Mesenchymal stem cell (in vitro differentiated cells and primary cell): ENCODE results near the gene TEX36.

ENCODE experiments used
- DNase-seq: peaks from one replicate; pipeline ENCODE4 v3.0.0-alpha.2; 2013
- H2AFZ ChIP-seq: one replicate; pipeline ENCODE4 v1.6.1; 2013; ENCODE audit warnings: low read depth, mild to moderate bottlenecking, control low read depth, inconsistent platforms, low read length, moderate library complexity
- H2AK5ac ChIP-seq: 2 replicates; pipeline ENCODE4 v1.6.1; 2013; ENCODE audit warnings: low read length, moderate library complexity, mild to moderate bottlenecking, inconsistent platforms; ENCODE audit not compliant: severe bottlenecking
- H2BK120ac ChIP-seq: one replicate; pipeline ENCODE4 v1.6.1; 2013; ENCODE audit warnings: low read depth, mild to moderate bottlenecking, inconsistent platforms, low read length, moderate library complexity
- H2BK12ac ChIP-seq, 2 experiments: one replicate each; pipeline ENCODE4 v1.6.1; 2013; ENCODE audit warnings: inconsistent platforms in 2 of 2, low read length in 2 of 2, mild to moderate bottlenecking in 2 of 2, moderate library complexity in 2 of 2, control low read depth in 1 of 2
- H2BK15ac ChIP-seq: one replicate; pipeline ENCODE4 v1.6.1; 2013; ENCODE audit warnings: mild to moderate bottlenecking, low read depth, inconsistent platforms; ENCODE audit not compliant: poor library complexity, severe bottlenecking
- H2BK5ac ChIP-seq: 2 replicates; pipeline ENCODE4 v1.6.1; 2013; ENCODE audit warnings: low read depth, mild to moderate bottlenecking, low read length, control low read depth, inconsistent platforms; ENCODE audit not compliant: poor library complexity, severe bottlenecking
- H3K14ac ChIP-seq, 2 experiments: one replicate each; pipeline ENCODE4 v1.6.1; 2013; ENCODE audit warnings: inconsistent platforms in 2 of 2, low read length in 2 of 2, control low read depth in 1 of 2, mild to moderate bottlenecking in 1 of 2, moderate library complexity in 1 of 2
- H3K18ac ChIP-seq, 2 experiments: one replicate each; pipeline ENCODE4 v1.6.1; 2013; ENCODE audit warnings: inconsistent platforms in 2 of 2, low read length in 2 of 2, control low read depth in 1 of 2, low read depth in 1 of 2, mild to moderate bottlenecking in 1 of 2
- H3K23ac ChIP-seq, 2 experiments: one replicate each; pipeline ENCODE4 v1.6.1; 2013; ENCODE audit warnings: inconsistent platforms in 2 of 2, low read length in 2 of 2, mild to moderate bottlenecking in 2 of 2, moderate library complexity in 2 of 2, control low read depth in 1 of 2
- H3K27ac ChIP-seq: 2 replicates; pipeline ENCODE4 v1.5.1; 2013; ENCODE audit warnings: mild to moderate bottlenecking, moderate library complexity, low read length, control low read depth, inconsistent platforms; ENCODE audit not compliant: poor library complexity, severe bottlenecking
- H3K27me3 ChIP-seq, 2 experiments: 2 replicates each; pipeline versions ENCODE4 v1.6.1 to v1.7.0; 2013; ENCODE audit warnings: low read length in 2 of 2, mild to moderate bottlenecking in 2 of 2, moderate library complexity in 2 of 2, control low read depth in 1 of 2, inconsistent platforms in 1 of 2; ENCODE audit not compliant: control insufficient read depth in 1 of 2, insufficient read depth in 1 of 2
- H3K36me3 ChIP-seq, 2 experiments: 2 replicates each; pipeline versions ENCODE4 v1.6.1 to v1.7.0; 2013; ENCODE audit warnings: low read length in 2 of 2, control low read depth in 1 of 2, inconsistent platforms in 1 of 2, low read depth in 1 of 2, mild to moderate bottlenecking in 1 of 2; ENCODE audit not compliant: insufficient read depth in 2 of 2, control insufficient read depth in 1 of 2
- H3K4ac ChIP-seq, 2 experiments: one replicate each; pipeline ENCODE4 v1.6.1; 2013; ENCODE audit warnings: inconsistent platforms in 2 of 2, low read length in 2 of 2, mild to moderate bottlenecking in 2 of 2, moderate library complexity in 2 of 2, control low read depth in 1 of 2, low read depth in 1 of 2
- H3K4me1 ChIP-seq: 2 replicates; pipeline ENCODE4 v1.6.1; 2013; ENCODE audit warnings: low read depth, low read length, control low read depth; ENCODE audit not compliant: control insufficient read depth, insufficient read depth
- H3K4me2 ChIP-seq: 2 replicates; pipeline ENCODE4 v1.6.1; 2013; ENCODE audit warnings: low read length, mild to moderate bottlenecking, inconsistent platforms; ENCODE audit not compliant: poor library complexity, severe bottlenecking
- H3K4me3 ChIP-seq, 2 experiments: 2 replicates each; pipeline versions ENCODE4 v1.5.1 to v1.7.0; 2013; ENCODE audit warnings: low read length in 2 of 2, mild to moderate bottlenecking in 2 of 2, control low read depth in 1 of 2, low read depth in 1 of 2; ENCODE audit not compliant: insufficient read depth in 1 of 2
- H3K79me1 ChIP-seq: replicated peaks from 2 replicates; pipeline ENCODE4 v1.6.1; 2013; ENCODE audit warnings: mild to moderate bottlenecking, control low read depth, low read length, inconsistent platforms; ENCODE audit not compliant: poor library complexity, severe bottlenecking
- H3K9ac ChIP-seq: 2 replicates; pipeline ENCODE4 v1.7.0; 2013; ENCODE audit warnings: mild to moderate bottlenecking, low read length, moderate library complexity
- H3K9me3 ChIP-seq: 2 replicates; pipeline ENCODE4 v1.7.0; 2013; ENCODE audit warnings: mild to moderate bottlenecking, low read length; ENCODE audit not compliant: control insufficient read depth
- H4K8ac ChIP-seq: one replicate; pipeline ENCODE4 v1.6.1; 2013; ENCODE audit warnings: inconsistent platforms, mild to moderate bottlenecking, low read length, moderate library complexity
- H4K91ac ChIP-seq: one replicate; pipeline ENCODE4 v1.6.1; 2013; ENCODE audit warnings: mild to moderate bottlenecking, low read length, inconsistent platforms
- WGBS: methylation state at CpG from one replicate; pipeline ENCODE4 v1.1.7; 2013; ENCODE audit warnings: mixed read lengths; 5-methylcytosine and 5-hydroxymethylcytosine counted together

Gene TEX36

DNA sequence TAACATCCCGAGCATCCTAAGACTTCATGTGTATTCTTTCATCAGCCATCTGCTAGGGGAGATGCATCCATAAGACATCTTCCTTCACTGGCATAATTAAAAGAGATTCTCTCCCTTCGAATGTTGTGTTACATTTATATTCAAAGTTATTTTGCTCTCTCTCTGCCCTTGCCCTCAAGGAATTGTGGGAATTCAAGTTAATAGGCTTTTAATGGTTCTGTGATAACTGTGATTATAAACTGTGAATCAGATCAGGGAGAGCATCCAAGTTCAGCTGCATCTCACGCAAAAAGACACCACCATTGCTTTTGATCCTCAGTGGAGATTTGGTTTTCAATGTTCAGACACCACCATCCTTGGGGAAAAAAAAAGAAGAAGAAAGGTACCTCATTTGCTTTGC lies 9.2 kb upstream of the TEX36 start:
- Histone ChIP-seq H3K23ac (no peak overlapping the region), H3K4me3 (peak overlapping the region in 1 of 2 experiments; percentile 42), H2BK5ac (no peak overlapping the region), H2BK15ac (no peak overlapping the region), H4K8ac (no peak overlapping the region), H3K4ac (no peak overlapping the region), H3K27ac (no peak overlapping the region), H3K9me3 (no peaks in the 10 kb centered on the region), H3K27me3 (peaks cover 0 to 7% of the 10 kb centered on the region in 2 experiments), H2AK5ac (no peak overlapping the region), H2AFZ (no peak overlapping the region), H3K4me2 (no peak overlapping the region), H3K4me1 (no peaks in the 10 kb centered on the region), H3K36me3 (no peaks in the 10 kb centered on the region), H3K14ac (no peak overlapping the region), H3K79me1 (no peaks in the 10 kb centered on the region), H2BK12ac (no peak overlapping the region), H4K91ac (no peak overlapping the region), H2BK120ac (no peak overlapping the region), H3K18ac (no peak overlapping the region), H3K9ac (peak overlapping the region; percentile 59)
- no peak for DNase-seq
- 58% methylated on average over 2 of the region's 3 CpGs for WGBS

- H3K27ac ChIP-seq, result no peak overlapping the region
- no peak overlapping the region for H3K23ac ChIP-seq
- 85% methylated on average over 18 of the region's 19 CpGs for WGBS
- no peak for DNase-seq
- H2BK120ac ChIP-seq, result no peak overlapping the region
- H3K4me1 ChIP-seq, result no peaks in the 10 kb centered on the region
- H3K27me3 ChIP-seq, result peaks cover 0 to 7% of the 10 kb centered on the region in 2 experiments
- H3K4me2 ChIP-seq, result no peak overlapping the region
- no peak overlapping the region for H2BK15ac ChIP-seq
- H2AK5ac ChIP-seq, result no peak overlapping the region
- no peak overlapping the region for H3K4me3 ChIP-seq
- H3K79me1 ChIP-seq, result no peaks in the 10 kb centered on the region
- H3K4ac ChIP-seq, result no peak overlapping the region
- no peak overlapping the region for H2BK12ac ChIP-seq
- H3K18ac ChIP-seq, result no peak overlapping the region
- peak overlapping the region; percentile 59 for H3K9ac ChIP-seq
- H3K36me3 ChIP-seq, result no peaks in the 10 kb centered on the region
- H2AFZ ChIP-seq, result no peak overlapping the region
- H4K91ac ChIP-seq, result no peak overlapping the region
- no peaks in the 10 kb centered on the region for H3K9me3 ChIP-seq
- no peak overlapping the region for H3K14ac ChIP-seq
- no peak overlapping the region for H2BK5ac ChIP-seq
- no peak overlapping the region for H4K8ac ChIP-seq
These were observed 8.4 kb upstream of the TEX36 start for GRCh38 chr10:125691160-125691981.

DNA sequence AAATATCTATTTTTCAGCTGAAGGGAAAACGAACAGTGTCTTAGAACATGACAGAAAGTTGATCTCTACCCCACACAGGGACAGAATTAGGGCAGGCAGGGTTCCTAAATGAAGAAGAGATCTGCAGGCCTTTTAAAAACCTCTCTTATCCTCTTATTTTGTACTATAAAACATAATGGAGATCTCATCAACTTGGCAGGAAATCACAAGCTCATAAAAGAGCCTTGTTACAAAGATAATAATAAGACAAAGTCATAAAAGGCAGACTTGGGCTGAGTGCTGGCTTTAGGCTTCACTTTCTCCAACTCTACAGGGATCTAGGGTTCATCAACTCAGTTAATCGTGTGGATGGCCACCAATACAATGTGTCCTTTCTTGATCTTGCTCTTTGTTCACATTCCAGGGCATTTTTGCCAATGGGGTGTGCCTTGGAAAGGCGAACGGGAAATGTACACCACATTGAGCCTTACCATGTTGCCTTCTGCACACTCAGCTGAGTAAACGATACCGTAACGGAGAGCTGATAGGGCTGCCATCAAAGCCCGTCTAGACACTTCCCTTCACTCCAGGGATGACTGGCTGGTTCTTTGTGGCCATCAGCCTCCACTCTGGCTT lies 7.1 kb upstream of the TEX36 start:
- DNase-seq, result no peak
- no peak overlapping the region for H3K18ac ChIP-seq
- no peaks in the 10 kb centered on the region for H3K79me1 ChIP-seq
- H2BK12ac ChIP-seq, result no peak overlapping the region
- H4K8ac ChIP-seq, result no peak overlapping the region
- H3K4ac ChIP-seq, result no peak overlapping the region
- no peaks in the 10 kb centered on the region for H3K36me3 ChIP-seq
- no peak overlapping the region for H4K91ac ChIP-seq
- no peak overlapping the region for H2AFZ ChIP-seq
- H2BK5ac ChIP-seq, result no peak overlapping the region
- H3K27ac ChIP-seq, result no peak overlapping the region
- peaks cover 0 to 7% of the 10 kb centered on the region in 2 experiments for H3K27me3 ChIP-seq
- H3K4me1 ChIP-seq, result no peaks in the 10 kb centered on the region
- H2BK15ac ChIP-seq, result no peak overlapping the region
- H2AK5ac ChIP-seq, result no peak overlapping the region
- WGBS, result 89% methylated on average over 7 of the region's 8 CpGs
- H3K9me3 ChIP-seq, result no peaks in the 10 kb centered on the region
- H3K14ac ChIP-seq, result no peak overlapping the region
- H3K9ac ChIP-seq, result no peak overlapping the region
- H3K23ac ChIP-seq, result no peak overlapping the region
- H3K4me2 ChIP-seq, result no peak overlapping the region
- no peak overlapping the region for H2BK120ac ChIP-seq
- H3K4me3 ChIP-seq, result no peak overlapping the region

- 79% methylated on average over 3 of the region's 3 CpGs for WGBS
- no peaks in the 10 kb centered on the region for H3K79me1 ChIP-seq
- no peak overlapping the region for H3K14ac ChIP-seq
- no peak overlapping the region for H3K23ac ChIP-seq
- no peaks in the 10 kb centered on the region for H3K4me1 ChIP-seq
- H2AFZ ChIP-seq, result no peak overlapping the region
- H2BK120ac ChIP-seq, result no peak overlapping the region
- H3K27me3 ChIP-seq, result peaks cover 12 to 16% of the 10 kb centered on the region in 2 experiments
- no peak for DNase-seq
- no peak overlapping the region for H2AK5ac ChIP-seq
- H3K4ac ChIP-seq, result no peak overlapping the region
- no peaks in the 10 kb centered on the region for H3K36me3 ChIP-seq
- H2BK15ac ChIP-seq, result no peak overlapping the region
- H4K8ac ChIP-seq, result no peak overlapping the region
- no peak overlapping the region for H3K4me3 ChIP-seq
- no peak overlapping the region for H3K18ac ChIP-seq
- no peak overlapping the region for H4K91ac ChIP-seq
- no peak overlapping the region for H3K4me2 ChIP-seq
- no peak overlapping the region for H2BK12ac ChIP-seq
- no peak overlapping the region for H3K9ac ChIP-seq
- H3K9me3 ChIP-seq, result no peaks in the 10 kb centered on the region
- no peak overlapping the region for H2BK5ac ChIP-seq
- no peak overlapping the region for H3K27ac ChIP-seq
These were observed 4.7 kb upstream of the TEX36 start for GRCh38 chr10:125687507-125688185.
